Spleen (tissue), 11 donors: Measurements from ENCODE around the gene MRPL45. TPM values are rescaled to one million over a fixed set of nuclear protein-coding genes. Genes with fewer than 3 reads are reported as not detected.

Experiments used
- DNase-seq: peaks from one replicate; pipeline ENCODE4 v3.0.0-alpha.2; 2020
- H3K27ac ChIP-seq, 8 donors: fragments of 200-600 bp; sonication (generic) in 7 of 8; 1 replicate in 4 of 8; 2 replicates in 4 of 8; pipeline versions ENCODE4 v1.5.0 to v1.8.0; 2016 to 2021; ENCODE audit warnings: inconsistent platforms in 4 of 8, mild to moderate bottlenecking in 4 of 8, moderate library complexity in 1 of 8
- H3K27me3 ChIP-seq, 7 donors: fragments of 200-600 bp; sonication (generic) in 6 of 7; replicated peaks in 1 of 7; 1 replicate in 4 of 7; 2 replicates in 3 of 7; pipeline versions ENCODE4 v1.5.0 to v1.8.0; 2016 to 2021; ENCODE audit warnings: inconsistent platforms in 3 of 7, mild to moderate bottlenecking in 1 of 7
- H3K36me3 ChIP-seq, 6 donors: fragments of 200-600 bp; sonication (generic) in 5 of 6; 1 replicate in 4 of 6; 2 replicates in 2 of 6; pipeline versions ENCODE4 v1.5.0 to v1.8.0; 2016 to 2021; ENCODE audit warnings: inconsistent platforms in 2 of 6
- H3K4me1 ChIP-seq, 6 donors: fragments of 200-600 bp; sonication (generic) in 5 of 6; 1 replicate in 3 of 6; 2 replicates in 3 of 6; pipeline versions ENCODE4 v1.5.0 to v1.8.0; 2016 to 2021; ENCODE audit warnings: inconsistent platforms in 3 of 6
- H3K4me3 ChIP-seq, 8 donors: fragments of 200-600 bp; sonication (generic) in 7 of 8; 1 replicate in 4 of 8; 2 replicates in 4 of 8; pipeline versions ENCODE4 v1.5.0 to v1.8.0; 2016 to 2021; ENCODE audit warnings: inconsistent platforms in 4 of 8, mild to moderate bottlenecking in 4 of 8, moderate library complexity in 2 of 8
- H3K9me3 ChIP-seq, 8 donors: fragments of 200-600 bp; sonication (generic) in 7 of 8; 1 replicate in 4 of 8; 2 replicates in 4 of 8; pipeline versions ENCODE4 v1.5.0 to v1.8.0; 2016 to 2021; ENCODE audit warnings: inconsistent platforms in 4 of 8
- CTCF ChIP-seq, 11 experiments: fragments of 200-600 bp in 7 of 11; fragments of 450-650 bp in 4 of 11; sonication (generic) in 4 of 11; IDR thresholded peaks in 8 of 11; conservative IDR thresholded peaks in 3 of 11; 1 replicate in 7 of 11; 2 replicates in 4 of 11; pipeline versions ENCODE4 v1.4.0 to v1.8.0; 2016 to 2021; ENCODE audit warnings: antibody characterized with exemption in 11 of 11, inconsistent platforms in 4 of 11, mild to moderate bottlenecking in 1 of 11
- POLR2A ChIP-seq, 3 donors: fragments of 450-650 bp; IDR thresholded peaks; one replicate each; pipeline ENCODE4 v1.5.1; 2017; ENCODE audit warnings: antibody characterized with exemption in 3 of 3, mild to moderate bottlenecking in 1 of 3
- POLR2AphosphoS5 ChIP-seq, 3 donors: sonication (generic); formaldehyde crosslinking; IDR thresholded peaks; one replicate each; pipeline ENCODE4 v1.5.1; 2017; ENCODE audit warnings: antibody characterized with exemption in 3 of 3
- WGBS, 5 donors: extraction: QIAGEN DNeasy Blood & Tissue Kit in 3 of 5; methylation state at CpG; one replicate each; pipeline versions ENCODE4 v1.1.5 to v1.1.7; 2013 to 2018; 5-methylcytosine and 5-hydroxymethylcytosine counted together
- intact Hi-C: fragments of 100-400 bp; cut with DNase I; formaldehyde crosslinking; loops from one replicate; pipeline ENCODE4 v1.15.0; 2023; ENCODE audit warnings: low total_unique reads
- polyA plus RNA-seq, 3 donors: library from polyadenylated mRNA; stranded (reverse); fragments of 200-250 nt; gene quantifications; one replicate each; pipeline ENCODE4 v1.2.1, GENCODE V29; 2013
- total RNA-seq, 7 donors: library from RNA; depleted of rRNA in 3 of 7; stranded (reverse); fragments of >200 nt in 3 of 7; fragmentation: NEBNext Ultra II Directional in 4 of 7; extraction: Animal tissue kit (Norgen Biotek cat#: 25700) in 4 of 7; gene quantifications; one replicate each; pipeline versions ENCODE4 v1.1.0 to v1.2.1, GENCODE V29; 2016 to 2021
- donor health status: healthy with polysubstance abuse.
- donor health status: DM: no; HTN: no; CAD: no; lungs with moderate emphysema.
- donor health status: DM: no; HTN: no; CAD: no.
- donor health status: Bipolar disorder and iron deficiency.
- donor health status: healthy.
- donor health status: DM: no; HTN: no; CAD: no.
- donor health status: DM: yes; HTN: yes; CAD: no.

MRPL45 gene
- total and polyA plus RNA-seq, 10 donors, result 17.4 to 25.6 (median 20.7) TPM

GRCh38 chr17:38324141-38324697, 27.3 kb downstream of the MRPL45 start:
- Histone ChIP-seq H3K4me1 (peaks cover 0 to 26% (median 13%) of the 10 kb centered on the region in 6 donors), H3K27me3 (no peaks in the 10 kb centered on the region), H3K36me3 (peaks cover 0 to 50% (median 31%) of the 10 kb centered on the region in 6 donors), H3K9me3 (no peaks in the 10 kb centered on the region), H3K4me3 (no peak overlapping the region), H3K27ac (no peak overlapping the region)
- DNase-seq, result no peak
- intact Hi-C loops, result no loop called here
- WGBS, 5 donors, result 78 to 94% (median 90%) methylated on average over 3 of the region's 3 CpGs
- TF ChIP-seq CTCF (IDR thresholded peaks at IDR 0.05 in 8 of 11, conservative IDR thresholded peaks at IDR 0.05 in 3 of 11), result no peak
- no peak for TF ChIP-seq POLR2AphosphoS5 (IDR thresholded peaks at IDR 0.05)
- TF ChIP-seq POLR2A (IDR thresholded peaks at IDR 0.05), result no peak

- TF ChIP-seq POLR2A (IDR thresholded peaks at IDR 0.05), result no peak
- TF ChIP-seq CTCF (IDR thresholded peaks at IDR 0.05 in 8 of 11, conservative IDR thresholded peaks at IDR 0.05 in 3 of 11), result no peak
- TF ChIP-seq POLR2AphosphoS5 (IDR thresholded peaks at IDR 0.05), result no peak
- no peak overlapping the region for H3K27ac ChIP-seq
- no peak for DNase-seq
- WGBS, 5 donors, result 90 to 98% (median 96%) methylated on average over 2 of the region's 2 CpGs
- H3K27me3 ChIP-seq, result no peaks in the 10 kb centered on the region
- peaks cover 0 to 45% (median 26%) of the 10 kb centered on the region in 6 donors for H3K36me3 ChIP-seq
- peaks cover 0 to 26% (median 13%) of the 10 kb centered on the region in 6 donors for H3K4me1 ChIP-seq
- H3K4me3 ChIP-seq, result no peak overlapping the region
- intact Hi-C loops, result no loop called here
- H3K9me3 ChIP-seq, result no peaks in the 10 kb centered on the region
Measured at GRCh38 chr17:38324772-38325171, 27.8 kb downstream of the MRPL45 start.

- Histone ChIP-seq H3K27ac (no peak overlapping the region), H3K27me3 (no peaks in the 10 kb centered on the region), H3K4me3 (no peak overlapping the region), H3K36me3 (peaks cover 0 to 39% (median 26%) of the 10 kb centered on the region in 6 donors), H3K9me3 (no peaks in the 10 kb centered on the region), H3K4me1 (peaks cover 0 to 26% (median 13%) of the 10 kb centered on the region in 6 donors)
- DNase-seq, result peak; percentile 12
- TF ChIP-seq POLR2A (IDR thresholded peaks at IDR 0.05) (no peak), POLR2AphosphoS5 (IDR thresholded peaks at IDR 0.05) (no peak), CTCF (IDR thresholded peaks at IDR 0.05 in 8 of 11, conservative IDR thresholded peaks at IDR 0.05 in 3 of 11) (no peak)
- 33 to 47% (median 36%) methylated on average over 5 of the region's 5 CpGs for WGBS, 5 donors
- intact Hi-C loops, result no loop called here
Measured at GRCh38 chr17:38325221-38325851, 28.4 kb downstream of the MRPL45 start.

- H3K36me3 ChIP-seq, result peaks cover 0 to 21% (median 19%) of the 10 kb centered on the region in 6 donors
- peaks cover 0 to 26% (median 13%) of the 10 kb centered on the region in 6 donors for H3K4me1 ChIP-seq
- whole genome bisulfite sequencing, 5 donors, result 59 to 69% (median 62%) methylated on average over 8 of the region's 8 CpGs
- TF ChIP-seq CTCF (IDR thresholded peaks at IDR 0.05 in 8 of 11, conservative IDR thresholded peaks at IDR 0.05 in 3 of 11) (no peak), POLR2AphosphoS5 (IDR thresholded peaks at IDR 0.05) (peak in 2 of 3 donors; percentile 21 to 49), POLR2A (IDR thresholded peaks at IDR 0.05) (no peak)
- no peaks in the 10 kb centered on the region for H3K9me3 ChIP-seq
- no peak overlapping the region for H3K27ac ChIP-seq
- no peak for DNase-seq
- intact Hi-C loops, result no loop called here
- peaks cover 0 to 4% (median 0%) of the 10 kb centered on the region in 7 donors for H3K27me3 ChIP-seq
- H3K4me3 ChIP-seq, result no peak overlapping the region
Measured at GRCh38 chr17:38326996-38327792, 30.2 kb downstream of the MRPL45 start.
